GM23248 (cell line): ENCODE data around the gene CSF1R. TPM values are rescaled to one million over a fixed set of nuclear protein-coding genes. Genes with fewer than 3 reads are reported as not detected.
"Not testable (repeated sequence)": the region's sequence is repeated elsewhere in the genome, so short reads cannot be mapped to it uniquely, and the experiment has no call there.

Experiments
- DNase-seq: peaks from one replicate; pipeline ENCODE4 v3.0.0-alpha.2; 2015
- H2AFZ ChIP-seq: fragments of 200-600 bp; sonication (generic); 2 replicates; pipeline ENCODE4 v1.6.1; 2016; ENCODE audit warnings: antibody characterized with exemption
- H3F3A ChIP-seq: fragments of 200-600 bp; sonication (generic); 2 replicates; pipeline ENCODE4 v1.6.1; 2016; ENCODE audit warnings: mild to moderate bottlenecking, antibody characterized with exemption, mixed run types; ENCODE audit not compliant: insufficient read depth
- H3K27ac ChIP-seq: fragments of 200-600 bp; sonication (generic); 2 replicates; pipeline ENCODE4 v1.5.1; 2016; ENCODE audit warnings: mild to moderate bottlenecking
- H3K27me3 ChIP-seq: fragments of 200-600 bp; sonication (generic); replicated peaks from 2 replicates; pipeline ENCODE4 v1.6.1; 2016; ENCODE audit warnings: mild to moderate bottlenecking; ENCODE audit not compliant: insufficient read depth
- H3K36me3 ChIP-seq: fragments of 200-600 bp; sonication (generic); 2 replicates; pipeline ENCODE4 v1.6.1; 2016; ENCODE audit warnings: low read depth, mild to moderate bottlenecking
- H3K4me1 ChIP-seq: fragments of 200-600 bp; sonication (generic); 2 replicates; pipeline ENCODE4 v1.6.1; 2016; ENCODE audit warnings: mild to moderate bottlenecking; ENCODE audit not compliant: insufficient read depth
- H3K4me2 ChIP-seq: fragments of 200-600 bp; sonication (generic); one replicate; pipeline ENCODE4 v1.6.1; 2016; ENCODE audit warnings: mild to moderate bottlenecking; ENCODE audit not compliant: unreplicated experiment
- H3K4me3 ChIP-seq: fragments of 200-600 bp; sonication (generic); 2 replicates; pipeline ENCODE4 v1.5.1; 2016; ENCODE audit warnings: mild to moderate bottlenecking
- H3K79me2 ChIP-seq: fragments of 200-600 bp; sonication (generic); 2 replicates; pipeline ENCODE4 v1.6.1; 2016; ENCODE audit warnings: mild to moderate bottlenecking; ENCODE audit not compliant: insufficient read depth
- H3K9ac ChIP-seq: fragments of 200-600 bp; sonication (generic); 2 replicates; pipeline ENCODE4 v1.6.1; 2016; ENCODE audit warnings: mild to moderate bottlenecking
- H3K9me2 ChIP-seq: fragments of 200-600 bp; sonication (generic); 2 replicates; pipeline ENCODE4 v1.6.1; 2016; ENCODE audit warnings: mixed run types, mild to moderate bottlenecking, moderate library complexity; ENCODE audit not compliant: insufficient read depth
- H3K9me3 ChIP-seq: fragments of 200-600 bp; sonication (generic); one replicate; pipeline ENCODE4 v1.6.1; 2017; ENCODE audit warnings: low read depth
- H4K20me1 ChIP-seq: fragments of 200-600 bp; sonication (generic); 2 replicates; pipeline ENCODE4 v1.6.0; 2016; ENCODE audit not compliant: insufficient read depth
- EZH2 ChIP-seq: fragments of 200-600 bp; sonication (generic); IDR thresholded peaks from 2 replicates; pipeline ENCODE4 v1.6.1; 2018; ENCODE audit warnings: antibody characterized with exemption, mild to moderate bottlenecking; ENCODE audit not compliant: insufficient read depth, poor library complexity, severe bottlenecking
- EZH2phosphoT487 ChIP-seq: fragments of 200-600 bp; sonication (generic); IDR thresholded peaks from 2 replicates; pipeline ENCODE4 v1.6.1; 2018; ENCODE audit warnings: antibody characterized with exemption, moderate library complexity, mild to moderate bottlenecking, low read depth; ENCODE audit not compliant: insufficient read depth
- WGBS, 2 experiments: methylation state at CpG; one replicate each; pipeline ENCODE4 v1.1.6; 2015 to 2017; ENCODE audit warnings: low lambda C conversion rate in 2 of 2, low coverage in 1 of 2; ENCODE audit errors: missing lambda C conversion rate in 2 of 2; 5-methylcytosine and 5-hydroxymethylcytosine counted together
- in situ Hi-C: fragments of 300-500 bp; cut with MboI; formaldehyde crosslinking; loops from 2 replicates; pipeline ENCODE4 v1.15.0; 2020
- polyA plus RNA-seq: library from polyadenylated mRNA; unstranded; fragments of >200 nt; fragmentation: Nextera tagmentation; extraction: Ambion mirVana; gene quantifications from 2 replicates; pipeline ENCODE4 v1.2.1, GENCODE V29; 2016
- total RNA-seq: library from RNA; depleted of rRNA; stranded (reverse); fragments of >200 nt; shearing (Covaris generic); gene quantifications from 2 replicates; pipeline ENCODE4 v1.2.3, GENCODE V29; 2014

Gene CSF1R
- total and polyA plus RNA-seq, 2 experiments from 2014 or later: 0.56 TPM; not detected in 1

- in situ Hi-C loops: no loop called here
- H3K27me3 ChIP-seq: no peaks in the 10 kb centered on the region
- H3K4me1 ChIP-seq: no peaks in the 10 kb centered on the region
- no peaks in the 10 kb centered on the region for H3K9me3 ChIP-seq
- no peak overlapping the region for H3K4me3 ChIP-seq
- H3K79me2 ChIP-seq: no peaks in the 10 kb centered on the region
- H2AFZ ChIP-seq: no peak overlapping the region
- no peak for TF ChIP-seq EZH2phosphoT487
- TF ChIP-seq EZH2: no peak
- no peak overlapping the region for H3K4me2 ChIP-seq
- no peak overlapping the region for H3K27ac ChIP-seq
- WGBS, 2 experiments: 74 to 78% methylated on average over 7 of the region's 7 CpGs
- no peaks in the 10 kb centered on the region for H4K20me1 ChIP-seq
- no peaks in the 10 kb centered on the region for H3K9me2 ChIP-seq
- H3F3A ChIP-seq: no peaks in the 10 kb centered on the region
- DNase-seq: no peak
- no peaks in the 10 kb centered on the region for H3K36me3 ChIP-seq
- H3K9ac ChIP-seq: no peak overlapping the region
These were observed 1.0 kb downstream of the CSF1R start for GRCh38 chr5:150085191-150085912.

DNA sequence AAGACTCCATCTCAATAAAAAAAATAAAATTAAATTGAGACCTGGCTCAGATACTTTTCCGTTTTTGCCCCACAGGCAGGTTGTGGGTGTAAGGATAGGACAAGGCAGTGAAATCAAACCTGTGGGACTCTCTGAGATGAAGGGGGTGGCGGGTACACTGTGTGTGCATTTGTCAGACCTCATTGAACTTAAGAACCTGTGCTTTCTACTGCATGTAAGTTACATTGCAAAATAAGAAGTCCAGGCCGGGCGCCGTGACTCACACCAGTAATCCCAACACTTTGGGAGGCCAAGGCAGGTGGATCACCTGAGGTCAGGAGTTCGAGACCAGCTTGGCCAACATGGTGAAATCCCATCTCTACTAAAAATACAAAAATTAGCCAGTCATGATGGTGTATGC lies 1.6 kb downstream of the CSF1R start:
- H3K9me2 ChIP-seq, H3K4me3 ChIP-seq, DNase-seq, H2AFZ ChIP-seq, H3K9me3 ChIP-seq, in situ Hi-C loops, H3K4me1 ChIP-seq, H3K4me2 ChIP-seq, H3K9ac ChIP-seq, H3F3A ChIP-seq, H3K36me3 ChIP-seq, H4K20me1 ChIP-seq, H3K79me2 ChIP-seq, H3K27ac ChIP-seq, H3K27me3 ChIP-seq: not testable (repeated sequence)
- 79 to 86% methylated on average over 6 of the region's 6 CpGs for WGBS, 2 experiments

DNA sequence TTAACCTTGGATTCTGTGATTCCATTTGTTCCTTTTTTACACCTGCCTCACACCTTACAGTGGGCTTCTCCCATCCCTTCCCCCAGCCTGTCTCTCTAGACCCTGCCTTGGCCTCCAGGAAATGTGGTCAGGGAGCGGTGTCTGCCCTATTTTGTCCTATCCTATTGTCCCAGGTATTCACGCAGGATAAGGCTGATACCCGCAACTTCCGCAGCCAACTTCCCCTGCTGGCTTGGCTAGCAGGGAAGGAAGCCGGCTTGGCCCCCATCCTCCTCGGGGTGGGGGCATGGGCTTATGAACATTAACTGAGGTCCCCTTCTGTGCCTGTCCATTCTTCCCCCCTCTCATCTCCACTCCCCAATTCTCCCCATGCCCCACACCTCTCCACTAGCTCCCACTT lies 3.5 kb downstream of the CSF1R start:
- no peak overlapping the region for H2AFZ ChIP-seq

GRCh38 chr5:150082374-150082773 lies 4.0 kb downstream of the CSF1R start:
- in situ Hi-C loops: no loop called here
- no peaks in the 10 kb centered on the region for H3K4me1 ChIP-seq

More for the DNA sequence above, 3.5 kb downstream of the CSF1R start:
- Histone ChIP-seq H4K20me1 (no peaks in the 10 kb centered on the region), H3K9ac (no peak overlapping the region), H3K4me1 (no peaks in the 10 kb centered on the region), H3K79me2 (no peaks in the 10 kb centered on the region), H3K4me3 (no peak overlapping the region), H3F3A (no peaks in the 10 kb centered on the region), H3K27ac (no peak overlapping the region), H3K36me3 (no peaks in the 10 kb centered on the region), H3K9me3 (no peaks in the 10 kb centered on the region), H3K27me3 (no peaks in the 10 kb centered on the region), H3K4me2 (no peak overlapping the region), H3K9me2 (no peaks in the 10 kb centered on the region)
- in situ Hi-C loops: no loop called here
- no peak for TF ChIP-seq EZH2
- WGBS, 2 experiments: 90 to 91% methylated on average over 5 to 6 of the region's 6 CpGs
- DNase-seq: no peak

More at GRCh38 chr5:150082374-150082773, 4.0 kb downstream of the CSF1R start:
- Histone ChIP-seq H3K9ac (no peak overlapping the region), H3K4me2 (no peak overlapping the region), H3K4me3 (no peak overlapping the region), H3F3A (no peaks in the 10 kb centered on the region), H2AFZ (no peak overlapping the region), H4K20me1 (no peaks in the 10 kb centered on the region), H3K27me3 (no peaks in the 10 kb centered on the region), H3K27ac (no peak overlapping the region), H3K36me3 (no peaks in the 10 kb centered on the region), H3K9me3 (no peaks in the 10 kb centered on the region), H3K79me2 (no peaks in the 10 kb centered on the region), H3K9me2 (no peaks in the 10 kb centered on the region)
- no peak for DNase-seq
- WGBS, 2 experiments: 58 to 60% methylated on average over 3 of the region's 3 CpGs
- no peak for TF ChIP-seq EZH2
- no peak for TF ChIP-seq EZH2phosphoT487
